Esophagus muscularis mucosa (tissue), 4 donors: ENCODE data around the gene NBEA. TPM values are rescaled to one million over a fixed set of nuclear protein-coding genes. Genes with fewer than 3 reads are reported as not detected.

Source experiments
- DNase-seq: peaks from one replicate; pipeline ENCODE4 v3.0.0-alpha.2; 2017; ENCODE audit errors: extremely low spot score
- H3K27ac ChIP-seq, 4 donors: fragments of 200-600 bp; sonication (generic); replicated peaks in 1 of 4; 1 replicate in 3 of 4; 2 replicates in 1 of 4; pipeline ENCODE4 v1.5.1; 2016 to 2019; ENCODE audit warnings: mild to moderate bottlenecking in 1 of 4
- H3K27me3 ChIP-seq, 4 donors: fragments of 200-600 bp; sonication (generic); one replicate each; pipeline versions ENCODE4 v1.5.1 to v1.6.0; 2016 to 2019
- H3K36me3 ChIP-seq, 4 donors: fragments of 200-600 bp; sonication (generic); one replicate each; pipeline ENCODE4 v1.5.1; 2016 to 2019
- H3K4me1 ChIP-seq, 4 donors: fragments of 200-600 bp; sonication (generic); one replicate each; pipeline ENCODE4 v1.5.1; 2016 to 2019
- H3K4me3 ChIP-seq, 4 donors: fragments of 200-600 bp; sonication (generic); 1 replicate in 2 of 4; 2 replicates in 2 of 4; pipeline ENCODE4 v1.5.1; 2016 to 2019; ENCODE audit warnings: mild to moderate bottlenecking in 4 of 4, moderate library complexity in 1 of 4
- H3K9me3 ChIP-seq, 4 donors: fragments of 200-600 bp; sonication (generic); 1 replicate in 3 of 4; 2 replicates in 1 of 4; pipeline ENCODE4 v1.5.1; 2016 to 2019
- CTCF ChIP-seq, 3 experiments: fragments of 200-600 bp in 2 of 3; fragments of 450-650 bp in 1 of 3; sonication (generic) in 2 of 3; IDR thresholded peaks; one replicate each; pipeline ENCODE4 v1.5.1; 2017 to 2019; ENCODE audit warnings: antibody characterized with exemption in 3 of 3, mild to moderate bottlenecking in 2 of 3, moderate library complexity in 1 of 3
- EP300 ChIP-seq: sonication (generic); formaldehyde crosslinking; IDR thresholded peaks from one replicate; pipeline ENCODE4 v1.6.1; 2017; ENCODE audit warnings: antibody characterized with exemption
- POLR2A ChIP-seq: fragments of 450-650 bp; IDR thresholded peaks from one replicate; pipeline ENCODE4 v1.6.1; 2017; ENCODE audit warnings: antibody characterized with exemption, moderate library complexity, mild to moderate bottlenecking, low read depth
- POLR2AphosphoS5 ChIP-seq, 2 donors: sonication (generic); formaldehyde crosslinking; IDR thresholded peaks; one replicate each; pipeline ENCODE4 v1.6.1; 2017; ENCODE audit warnings: antibody characterized with exemption in 2 of 2
- WGBS: methylation state at CpG from one replicate; pipeline ENCODE4 v1.1.5; 2018; 5-methylcytosine and 5-hydroxymethylcytosine counted together
- intact Hi-C: fragments of 100-400 bp; cut with DNase I; formaldehyde crosslinking; loops from one replicate; pipeline ENCODE4 v1.15.1; 2023
- total RNA-seq, 4 donors: library from RNA; depleted of rRNA; stranded (reverse); fragments of >200 nt; gene quantifications; one replicate each; pipeline versions ENCODE4 v1.1.0 to v1.2.1, GENCODE V29; 2016

Gene NBEA
- total RNA-seq, 4 donors from 2014 or later = 21.0 to 30.8 (median 25.0) TPM

- WGBS = 87% methylated on average over 1 of the region's 1 CpG
- no peaks in the 10 kb centered on the region for H3K9me3 ChIP-seq
- no peak for DNase-seq
- no peak overlapping the region for H3K4me3 ChIP-seq
- H3K27ac ChIP-seq = no peak overlapping the region
- TF ChIP-seq POLR2A (no peak), EP300 (no peak), POLR2AphosphoS5 (IDR thresholded peaks at IDR 0.05) (no peak), CTCF (IDR thresholded peaks at IDR 0.05) (no peak)
- intact Hi-C loops = no loop called here
- no peaks in the 10 kb centered on the region for H3K36me3 ChIP-seq
- no peaks in the 10 kb centered on the region for H3K27me3 ChIP-seq
- H3K4me1 ChIP-seq = peaks cover 4 to 24% (median 20%) of the 10 kb centered on the region in 4 donors
Measured at GRCh38 chr13:35704331-35704730, 762.3 kb downstream of the NBEA start.

- no peaks in the 10 kb centered on the region for H3K9me3 ChIP-seq
- 81% methylated on average over 7 of the region's 7 CpGs for WGBS
- no peak for DNase-seq
- H3K36me3 ChIP-seq = no peaks in the 10 kb centered on the region
- H3K27me3 ChIP-seq = no peaks in the 10 kb centered on the region
- TF ChIP-seq POLR2AphosphoS5 (IDR thresholded peaks at IDR 0.05) (no peak), POLR2A (no peak), CTCF (IDR thresholded peaks at IDR 0.05) (no peak), EP300 (no peak)
- H3K4me3 ChIP-seq = no peak overlapping the region
- no peak overlapping the region for H3K27ac ChIP-seq
- intact Hi-C loops = no loop called here
- H3K4me1 ChIP-seq = peaks cover 0 to 5% (median 1%) of the 10 kb centered on the region in 4 donors
Measured at GRCh38 chr13:35706281-35706680, 764.2 kb downstream of the NBEA start.

GRCh38 chr13:35706721-35707120 lies 764.7 kb downstream of the NBEA start:
- 90% methylated on average over 8 of the region's 8 CpGs for WGBS
- H3K4me3 ChIP-seq = no peak overlapping the region
- H3K36me3 ChIP-seq = no peaks in the 10 kb centered on the region
- H3K4me1 ChIP-seq = peaks cover 0 to 5% (median 1%) of the 10 kb centered on the region in 4 donors
- no peaks in the 10 kb centered on the region for H3K27me3 ChIP-seq
- no peaks in the 10 kb centered on the region for H3K9me3 ChIP-seq
- intact Hi-C loops = no loop called here
- no peak for TF ChIP-seq CTCF (IDR thresholded peaks at IDR 0.05)
- TF ChIP-seq POLR2A = no peak
- no peak for TF ChIP-seq POLR2AphosphoS5 (IDR thresholded peaks at IDR 0.05)
- TF ChIP-seq EP300 = no peak
- DNase-seq = no peak
- no peak overlapping the region for H3K27ac ChIP-seq

GRCh38 chr13:35711909-35712308 lies 769.8 kb downstream of the NBEA start:
- 81% methylated on average over 8 of the region's 8 CpGs for WGBS

More at GRCh38 chr13:35711909-35712308, 769.8 kb downstream of the NBEA start:
- Histone ChIP-seq H3K9me3 (no peaks in the 10 kb centered on the region), H3K27ac (no peak overlapping the region), H3K36me3 (no peaks in the 10 kb centered on the region), H3K4me3 (no peak overlapping the region), H3K4me1 (peaks cover 18 to 37% (median 32%) of the 10 kb centered on the region in 4 donors), H3K27me3 (no peaks in the 10 kb centered on the region)
- intact Hi-C loops = no loop called here
- DNase-seq = no peak
- TF ChIP-seq POLR2AphosphoS5 (IDR thresholded peaks at IDR 0.05) = no peak
- no peak for TF ChIP-seq EP300
- TF ChIP-seq CTCF (IDR thresholded peaks at IDR 0.05) = no peak
- TF ChIP-seq POLR2A = no peak
